ENCODE measurements around the gene SERINC5.

The SERINC5 gene

DNA sequence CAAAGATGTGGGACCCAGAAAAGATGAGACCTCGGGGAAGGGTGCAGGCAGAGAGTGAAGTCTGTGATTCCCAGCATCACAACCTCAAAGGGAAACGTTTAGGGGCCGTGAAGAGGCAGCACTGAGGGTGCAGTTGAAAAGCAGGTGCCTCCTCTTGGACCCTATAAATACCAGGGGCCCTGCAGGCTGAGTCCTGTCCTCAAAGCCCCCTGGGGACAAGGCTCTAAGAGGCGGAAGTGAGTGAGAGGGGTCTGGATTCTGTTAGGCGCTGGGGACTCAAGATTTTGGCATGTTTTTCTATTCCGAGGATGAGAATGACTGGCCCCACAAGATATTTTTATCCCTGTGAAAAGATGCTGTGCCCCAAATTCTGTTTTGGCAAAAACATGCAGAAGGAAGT, 112.9 kb downstream of the SERINC5 start:
- peak overlapping the region in 1 of 2 donors; percentile 88 for H3K27ac ChIP-seq

GRCh38 chr5:80141681-80142080, 114.2 kb downstream of the SERINC5 start:
- Histone ChIP-seq H3K9me3 (no peaks in the 10 kb centered on the region), H3K27ac (peak overlapping the region; percentile 74 to 88), H3K27me3 (no peaks in the 10 kb centered on the region), H3K4me3 (no peak overlapping the region), H3K4me1 (peaks cover 0 to 28% (median 10%) of the 10 kb centered on the region in 4 donors), H3K36me3 (peaks cover 0 to 15% (median 7%) of the 10 kb centered on the region in 3 donors)
- DNase-seq = no peak
- intact Hi-C loops (cut with DNase I; ENCODE audit: low total_unique reads) = no loop called here
- TF ChIP-seq, protein P1, sequence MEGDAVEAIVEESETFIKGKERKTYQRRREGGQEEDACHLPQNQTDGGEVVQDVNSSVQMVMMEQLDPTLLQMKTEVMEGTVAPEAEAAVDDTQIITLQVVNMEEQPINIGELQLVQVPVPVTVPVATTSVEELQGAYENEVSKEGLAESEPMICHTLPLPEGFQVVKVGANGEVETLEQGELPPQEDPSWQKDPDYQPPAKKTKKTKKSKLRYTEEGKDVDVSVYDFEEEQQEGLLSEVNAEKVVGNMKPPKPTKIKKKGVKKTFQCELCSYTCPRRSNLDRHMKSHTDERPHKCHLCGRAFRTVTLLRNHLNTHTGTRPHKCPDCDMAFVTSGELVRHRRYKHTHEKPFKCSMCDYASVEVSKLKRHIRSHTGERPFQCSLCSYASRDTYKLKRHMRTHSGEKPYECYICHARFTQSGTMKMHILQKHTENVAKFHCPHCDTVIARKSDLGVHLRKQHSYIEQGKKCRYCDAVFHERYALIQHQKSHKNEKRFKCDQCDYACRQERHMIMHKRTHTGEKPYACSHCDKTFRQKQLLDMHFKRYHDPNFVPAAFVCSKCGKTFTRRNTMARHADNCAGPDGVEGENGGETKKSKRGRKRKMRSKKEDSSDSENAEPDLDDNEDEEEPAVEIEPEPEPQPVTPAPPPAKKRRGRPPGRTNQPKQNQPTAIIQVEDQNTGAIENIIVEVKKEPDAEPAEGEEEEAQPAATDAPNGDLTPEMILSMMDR (IDR thresholded peaks at IDR 0.05) = no peak

More for the DNA sequence above, 112.9 kb downstream of the SERINC5 start:
- intact Hi-C loops (cut with DNase I; ENCODE audit: low total_unique reads) = no loop called here
- no peaks in the 10 kb centered on the region for H3K9me3 ChIP-seq
- DNase-seq = no peak
- TF ChIP-seq, protein P1 (IDR thresholded peaks at IDR 0.05) = no peak
- H3K36me3 ChIP-seq = peaks cover 0 to 22% (median 11%) of the 10 kb centered on the region in 3 donors
- no peak overlapping the region for H3K4me3 ChIP-seq
- H3K27me3 ChIP-seq = no peaks in the 10 kb centered on the region
- H3K4me1 ChIP-seq = peaks cover 0 to 28% (median 10%) of the 10 kb centered on the region in 4 donors

GRCh38 chr5:80141147-80141671, 114.6 kb downstream of the SERINC5 start:
- Histone ChIP-seq H3K4me1 (peaks cover 0 to 28% (median 10%) of the 10 kb centered on the region in 4 donors), H3K27me3 (no peaks in the 10 kb centered on the region), H3K9me3 (no peaks in the 10 kb centered on the region), H3K27ac (peak overlapping the region; percentile 74 to 88), H3K4me3 (no peak overlapping the region), H3K36me3 (peaks cover 0 to 11% (median 5%) of the 10 kb centered on the region in 3 donors)
- peak; percentile 85 to 89 for DNase-seq
- intact Hi-C loops (cut with DNase I; ENCODE audit: low total_unique reads) = no loop called here
- TF ChIP-seq, protein P1 (IDR thresholded peaks at IDR 0.05) = no peak

DNA sequence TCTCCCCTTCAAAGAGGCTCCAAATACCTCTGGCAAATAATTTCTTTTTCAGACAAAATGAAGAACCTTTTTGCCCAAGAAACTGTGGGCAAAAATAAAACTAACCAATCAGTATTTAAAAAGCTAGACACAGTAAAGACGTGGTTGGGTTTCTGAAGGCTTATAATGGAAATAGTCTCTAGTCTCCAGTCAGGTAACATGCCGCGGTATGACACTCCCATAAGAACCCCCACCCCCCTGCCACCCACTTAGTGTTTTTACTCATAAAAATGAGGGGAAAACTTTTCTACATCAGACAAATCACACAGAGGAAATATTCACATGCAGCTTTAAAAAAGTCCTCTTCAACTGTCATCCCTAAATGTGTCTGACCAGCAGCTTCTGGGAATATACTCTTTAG, 115.4 kb downstream of the SERINC5 start:
- H3K9me3 ChIP-seq = no peaks in the 10 kb centered on the region
- H3K4me1 ChIP-seq = peaks cover 0 to 28% (median 10%) of the 10 kb centered on the region in 4 donors
- no peak overlapping the region for H3K4me3 ChIP-seq
- DNase-seq = no peak
- H3K36me3 ChIP-seq = peaks cover 0 to 5% (median 0%) of the 10 kb centered on the region in 3 donors
- TF ChIP-seq, protein P1 (IDR thresholded peaks at IDR 0.05) = no peak
- intact Hi-C loops (cut with DNase I; ENCODE audit: low total_unique reads) = no loop called here
- peak overlapping the region; percentile 74 to 88 for H3K27ac ChIP-seq
- no peaks in the 10 kb centered on the region for H3K27me3 ChIP-seq

DNA sequence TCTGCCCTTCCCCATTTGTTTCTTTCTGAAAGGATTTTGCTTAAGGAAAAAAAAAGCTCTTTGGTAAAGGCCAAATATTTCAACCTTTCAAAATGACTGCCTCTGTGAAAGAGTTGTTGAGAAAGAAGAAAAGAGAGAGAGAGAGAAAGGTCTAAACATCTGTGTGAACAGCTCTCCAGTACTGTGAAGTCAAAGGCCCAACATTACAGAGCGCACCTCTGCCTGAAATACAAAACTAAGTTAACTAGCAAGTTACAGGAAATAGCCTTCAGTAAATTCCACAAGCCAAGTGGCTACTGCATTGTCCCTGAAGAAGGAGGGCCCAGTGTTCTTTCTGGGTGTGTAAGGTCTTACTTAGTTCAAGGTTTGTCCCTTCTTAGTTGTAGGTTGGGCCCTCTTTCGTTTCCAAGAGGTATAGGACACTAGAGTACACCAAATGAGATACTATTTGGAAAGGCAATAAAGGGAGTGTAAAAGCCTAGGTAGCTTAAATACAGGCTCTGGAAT, 116.3 kb downstream of the SERINC5 start:
- no peak overlapping the region for H3K27ac ChIP-seq
- no peaks in the 10 kb centered on the region for H3K36me3 ChIP-seq
- no peak for DNase-seq
- TF ChIP-seq, protein P1 (IDR thresholded peaks at IDR 0.05) = no peak
- no peak overlapping the region for H3K4me3 ChIP-seq
- no peaks in the 10 kb centered on the region for H3K27me3 ChIP-seq
- intact Hi-C loops (cut with DNase I; ENCODE audit: low total_unique reads) = no loop called here
- H3K4me1 ChIP-seq = peaks cover 0 to 28% (median 10%) of the 10 kb centered on the region in 4 donors
- no peaks in the 10 kb centered on the region for H3K9me3 ChIP-seq
